Measurements from ENCODE around the gene WNK1. TPM values are rescaled to one million over a fixed set of nuclear protein-coding genes. Genes with fewer than 3 reads are reported as not detected.
"Not testable (repeated sequence)": the region's sequence is repeated elsewhere in the genome, so short reads cannot be mapped to it uniquely, and the experiment has no call there.

The WNK1 gene
- total RNA-seq = 155 TPM
- polyA plus RNA-seq = 71.0 TPM

GRCh38 chr12:751999-752694 lies at the start of gene WNK1:
WNK1 (plus strand) TSS chr12:752579; CDS start chr12:753566, 987 bp downstream.
- Histone ChIP-seq H3K27ac (ENCODE audit: low read depth) (peak within 1 kb of the TSS; percentile 95), H3K4me3 (ENCODE audit: low read depth, low read length) (peak within 1 kb of the TSS; percentile 80), H3K4me1 (ENCODE audit: insufficient read depth) (no peaks in the 10 kb centered on the region), H3K36me3 (ENCODE audit: insufficient read depth) (no peaks in the 10 kb centered on the region)
- WGBS = under 1% methylated on average over 41 of the region's 41 CpGs
- DNase-seq (ENCODE audit: extremely low spot score) = peak; percentile 97

- Histone ChIP-seq H3K36me3 (ENCODE audit: insufficient read depth) (no peaks in the 10 kb centered on the region), H3K4me3 (ENCODE audit: low read depth, low read length) (no peak overlapping the region), H3K27ac (ENCODE audit: low read depth) (no peak overlapping the region), H3K4me1 (ENCODE audit: insufficient read depth) (no peaks in the 10 kb centered on the region)
- no peak for DNase-seq (ENCODE audit: extremely low spot score)
- WGBS = 86% methylated on average over 5 of the region's 5 CpGs
These were observed 47.7 kb upstream of the WNK1 start for GRCh38 chr12:704516-705242.

GRCh38 chr12:708084-708483 lies 44.3 kb upstream of the WNK1 start:
- H3K4me3 ChIP-seq (ENCODE audit: low read depth, low read length); H3K36me3 ChIP-seq (ENCODE audit: insufficient read depth); DNase-seq (ENCODE audit: extremely low spot score); H3K4me1 ChIP-seq (ENCODE audit: insufficient read depth); H3K27ac ChIP-seq (ENCODE audit: low read depth): not testable (repeated sequence)
- WGBS = 82% methylated on average over 3 of the region's 3 CpGs

- Histone ChIP-seq H3K4me1 (ENCODE audit: insufficient read depth) (no peaks in the 10 kb centered on the region), H3K27ac (ENCODE audit: low read depth) (no peak overlapping the region), H3K4me3 (ENCODE audit: low read depth, low read length) (no peak overlapping the region), H3K36me3 (ENCODE audit: insufficient read depth) (no peaks in the 10 kb centered on the region)
- DNase-seq (ENCODE audit: extremely low spot score) = no peak
- 70% methylated on average over 7 of the region's 7 CpGs for WGBS
These were observed 42.8 kb upstream of the WNK1 start for GRCh38 chr12:709455-710020.

GRCh38 chr12:712172-712863 lies 40.1 kb upstream of the WNK1 start:
- no peaks in the 10 kb centered on the region for H3K4me1 ChIP-seq (ENCODE audit: insufficient read depth)
- no peak overlapping the region for H3K4me3 ChIP-seq (ENCODE audit: low read depth, low read length)
- DNase-seq (ENCODE audit: extremely low spot score) = no peak
- H3K36me3 ChIP-seq (ENCODE audit: insufficient read depth) = no peaks in the 10 kb centered on the region
- no peak overlapping the region for H3K27ac ChIP-seq (ENCODE audit: low read depth)
- WGBS = 60% methylated on average over 8 of the region's 8 CpGs

GRCh38 chr12:713281-713875 lies 39.0 kb upstream of the WNK1 start:
- Histone ChIP-seq H3K27ac (ENCODE audit: low read depth) (no peak overlapping the region), H3K36me3 (ENCODE audit: insufficient read depth) (no peaks in the 10 kb centered on the region), H3K4me3 (ENCODE audit: low read depth, low read length) (no peak overlapping the region), H3K4me1 (ENCODE audit: insufficient read depth) (no peaks in the 10 kb centered on the region)
- 87% methylated on average over 9 of the region's 9 CpGs for WGBS
- DNase-seq (ENCODE audit: extremely low spot score) = no peak

GRCh38 chr12:716506-716905 lies 35.9 kb upstream of the WNK1 start:
- H3K27ac ChIP-seq (ENCODE audit: low read depth) = no peak overlapping the region
- H3K36me3 ChIP-seq (ENCODE audit: insufficient read depth) = no peaks in the 10 kb centered on the region
- no peak for DNase-seq (ENCODE audit: extremely low spot score)
- 39% methylated on average over 4 of the region's 4 CpGs for WGBS
- H3K4me3 ChIP-seq (ENCODE audit: low read depth, low read length) = no peak overlapping the region
- no peaks in the 10 kb centered on the region for H3K4me1 ChIP-seq (ENCODE audit: insufficient read depth)

- Histone ChIP-seq H3K27ac (ENCODE audit: low read depth) (no peak overlapping the region), H3K4me3 (ENCODE audit: low read depth, low read length) (no peak overlapping the region), H3K4me1 (ENCODE audit: insufficient read depth) (no peaks in the 10 kb centered on the region), H3K36me3 (ENCODE audit: insufficient read depth) (no peaks in the 10 kb centered on the region)
- no peak for DNase-seq (ENCODE audit: extremely low spot score)
- 86% methylated on average over 4 of the region's 4 CpGs for WGBS
These were observed 33.6 kb upstream of the WNK1 start for GRCh38 chr12:718756-719102.

GRCh38 chr12:720231-720941 lies 32.0 kb upstream of the WNK1 start:
- Histone ChIP-seq H3K27ac (ENCODE audit: low read depth) (no peak overlapping the region), H3K36me3 (ENCODE audit: insufficient read depth) (no peaks in the 10 kb centered on the region), H3K4me1 (ENCODE audit: insufficient read depth) (no peaks in the 10 kb centered on the region), H3K4me3 (ENCODE audit: low read depth, low read length) (no peak overlapping the region)
- no peak for DNase-seq (ENCODE audit: extremely low spot score)
- WGBS = 88% methylated on average over 9 of the region's 9 CpGs

GRCh38 chr12:724194-724855 lies 28.1 kb upstream of the WNK1 start:
- Histone ChIP-seq H3K27ac (ENCODE audit: low read depth) (no peak overlapping the region), H3K4me3 (ENCODE audit: low read depth, low read length) (no peak overlapping the region), H3K36me3 (ENCODE audit: insufficient read depth) (no peaks in the 10 kb centered on the region), H3K4me1 (ENCODE audit: insufficient read depth) (no peaks in the 10 kb centered on the region)
- DNase-seq (ENCODE audit: extremely low spot score) = no peak
- 65% methylated on average over 6 of the region's 6 CpGs for WGBS

- no peaks in the 10 kb centered on the region for H3K36me3 ChIP-seq (ENCODE audit: insufficient read depth)
- H3K4me3 ChIP-seq (ENCODE audit: low read depth, low read length) = no peak overlapping the region
- WGBS = 97% methylated on average over 2 of the region's 2 CpGs
- no peak for DNase-seq (ENCODE audit: extremely low spot score)
- H3K27ac ChIP-seq (ENCODE audit: low read depth) = no peak overlapping the region
- no peaks in the 10 kb centered on the region for H3K4me1 ChIP-seq (ENCODE audit: insufficient read depth)
These were observed 27.3 kb upstream of the WNK1 start for GRCh38 chr12:725076-725475.

GRCh38 chr12:726281-727140 lies 25.9 kb upstream of the WNK1 start:
- H3K36me3 ChIP-seq (ENCODE audit: insufficient read depth) = no peaks in the 10 kb centered on the region
- H3K27ac ChIP-seq (ENCODE audit: low read depth) = no peak overlapping the region
- 39% methylated on average over 5 of the region's 5 CpGs for WGBS
- H3K4me3 ChIP-seq (ENCODE audit: low read depth, low read length) = no peak overlapping the region
- no peaks in the 10 kb centered on the region for H3K4me1 ChIP-seq (ENCODE audit: insufficient read depth)
- no peak for DNase-seq (ENCODE audit: extremely low spot score)
